GM12878 (cell line): Measurements from ENCODE around the gene GSE1. TPM values are rescaled to one million over a fixed set of nuclear protein-coding genes. Genes with fewer than 3 reads are reported as not detected.
A peak's percentile ranks its signal among the peaks of the same experiment; 100 is the strongest.

ENCODE experiments used
- ATAC-seq: fragments of 200-7000 bp; cut with Tn5 transposase; 3 replicates; pipeline ENCODE4 v1.9.1; 2020; ENCODE audit warnings: mild to moderate bottlenecking, moderate library complexity
- BruUV-seq: library from RNA; stranded (reverse); fragments of 400-500 nt; replicated peaks from 2 replicates; lab custom pipeline; 2021; lab: Mats Ljungman, UMichigan
- CTCF ChIA-PET: fragments of 300-600 bp; sonication (Branson Sonifier 250); formaldehyde crosslinking; extraction: SDS; loops from one replicate; lab custom pipeline; 2021; ENCODE audit warnings: inconsistent platforms; lab: Yijun Ruan, JAX
- POLR2A ChIA-PET: fragments of 350-600 bp; formaldehyde crosslinking; extraction: SDS; loops from one replicate; lab custom pipeline; 2021; ENCODE audit warnings: inconsistent platforms; lab: Charles Lee
- RAD21 ChIA-PET: fragments of 300-600 bp; sonication (Branson Sonifier 250); formaldehyde crosslinking; loops from one replicate; lab custom pipeline; 2023; ENCODE audit warnings: antibody characterized with exemption; ENCODE audit not compliant: unreplicated experiment; lab: Charles Lee
- SMC1A ChIA-PET: fragments of 300-600 bp; sonication (Branson Sonifier 250); formaldehyde crosslinking; loops from one replicate; lab custom pipeline; 2023; ENCODE audit not compliant: unreplicated experiment, uncharacterized antibody; lab: Charles Lee
- DNase-seq: peaks from one replicate; pipeline ENCODE4 v3.0.0-alpha.2; 2011; ENCODE audit warnings: low read depth, low spot score
- FAIRE-seq: peaks from 3 replicates; lab custom pipeline; 2011; peaks lifted over from hg19 to GRCh38; lab: Jason Lieb, UNC
- H2AFZ ChIP-seq: 2 replicates; pipeline ENCODE4 v1.6.0; 2011; ENCODE audit warnings: low read depth, low read length, control low read depth; ENCODE audit not compliant: control insufficient read depth
- H3K27ac ChIP-seq: 2 replicates; pipeline ENCODE4 v1.5.1; 2011; ENCODE audit warnings: control low read depth; ENCODE audit not compliant: control insufficient read depth, insufficient read depth
- H3K27me3 ChIP-seq, 2 experiments: replicated peaks in 1 of 2; 2 replicates each; pipeline versions ENCODE4 v1.6.0 to v1.6.1; 2011; ENCODE audit warnings: low read length in 1 of 2; ENCODE audit not compliant: control insufficient read depth in 2 of 2, insufficient read depth in 2 of 2
- H3K36me3 ChIP-seq, 2 experiments: 2 replicates each; pipeline ENCODE4 v1.5.1; 2011; ENCODE audit warnings: low read length in 1 of 2; ENCODE audit not compliant: control insufficient read depth in 2 of 2, insufficient read depth in 2 of 2
- H3K4me1 ChIP-seq: 2 replicates; pipeline ENCODE4 v1.6.1; 2011; ENCODE audit warnings: mild to moderate bottlenecking, low read length, moderate library complexity, mixed read lengths; ENCODE audit not compliant: control insufficient read depth, insufficient read depth
- H3K4me2 ChIP-seq: 2 replicates; pipeline ENCODE4 v1.6.0; 2011; ENCODE audit warnings: control low read depth; ENCODE audit not compliant: control insufficient read depth, insufficient read depth
- H3K4me3 ChIP-seq: fragments of 200-600 bp; sonication (generic); 2 replicates; pipeline ENCODE4 v1.5.1; 2016
- H3K79me2 ChIP-seq: 2 replicates; pipeline ENCODE4 v1.6.0; 2011; ENCODE audit warnings: low read length; ENCODE audit not compliant: control insufficient read depth, insufficient read depth
- H3K9ac ChIP-seq: 2 replicates; pipeline ENCODE4 v1.8.0; 2011; ENCODE audit warnings: low read length, control low read depth, mixed read lengths; ENCODE audit not compliant: control insufficient read depth, insufficient read depth
- H3K9me3 ChIP-seq: replicated peaks from 3 replicates; pipeline ENCODE4 v1.5.1; 2011; ENCODE audit warnings: mild to moderate bottlenecking, low read length; ENCODE audit not compliant: control insufficient read depth, insufficient read depth
- H4K20me1 ChIP-seq: 2 replicates; pipeline ENCODE4 v1.6.0; 2011; ENCODE audit not compliant: control insufficient read depth, insufficient read depth
- FOXK2 ChIP-seq: fragments of 450-650 bp; IDR thresholded peaks from 2 replicates; pipeline ENCODE4 v1.6.1; 2017; ENCODE audit warnings: mild to moderate bottlenecking, moderate library complexity
- WGBS: methylation state at CpG from one replicate; pipeline ENCODE4 v1.1.6; 2016; ENCODE audit warnings: low lambda C conversion rate; ENCODE audit not compliant: insufficient replicate concordance, insufficient coverage; ENCODE audit errors: missing lambda C conversion rate; 5-methylcytosine and 5-hydroxymethylcytosine counted together
- in situ Hi-C: fragments of 300-500 bp; cut with MboI; formaldehyde crosslinking; loops from 9 replicates; pipeline ENCODE4 v1.14.3; 2018; ENCODE audit warnings: mixed read lengths
- intact Hi-C: fragments of 100-400 bp; cut with micrococcal nuclease; formaldehyde crosslinking; loops from one replicate; pipeline ENCODE4 v1.14.2; 2022; ENCODE audit not compliant: unreplicated experiment
- polyA plus RNA-seq, 11 experiments: library from polyadenylated mRNA; depleted of rRNA in 4 of 11; unstranded in 6 of 11; stranded (reverse) in 5 of 11; fragments of >200 nt; fragmentation: Nextera tagmentation in 4 of 11; fragmentation: Illumina TruSeq in 1 of 11; extraction: Ambion mirVana in 4 of 11; extraction: Trizol in 1 of 11; gene quantifications; 1 replicate in 1 of 11; 2 replicates in 10 of 11; pipeline versions ENCODE4 v1.2.1 to v1.2.3, GENCODE V29; 2011 to 2016; ENCODE audit warnings: inconsistent platforms in 2 of 11, missing spikeins in 2 of 11, low read depth in 1 of 11
- total RNA-seq, 4 experiments: library from RNA; depleted of rRNA in 3 of 4; stranded (reverse); fragments of >200 nt in 3 of 4; fragmentation: Illumina TruSeq in 1 of 4; extraction: Trizol in 1 of 4; gene quantifications; 2 replicates each; pipeline versions ENCODE4 v1.2.1 to v1.2.3, GENCODE V29; 2013 to 2021
- TF ChIP-seq, protein P1 (sequence below): IDR thresholded peaks from 2 replicates; pipeline ENCODE4 v1.6.1; 2011; ENCODE audit warnings: low read depth, mild to moderate bottlenecking, low read length, moderate library complexity, borderline replicate concordance; ENCODE audit errors: extremely low read depth
- TF ChIP-seq, protein P2 (sequence below): fragments of 450-650 bp; IDR thresholded peaks from 2 replicates; pipeline ENCODE4 v1.6.1; 2017; ENCODE audit warnings: mild to moderate bottlenecking

The GSE1 gene
- total and polyA plus RNA-seq, 10 of the 15 experiments (the other 5 are each of a cell fraction or from before 2014, with no cell fraction given) = 4.6 to 58.7 (median 18.2) TPM

DNA sequence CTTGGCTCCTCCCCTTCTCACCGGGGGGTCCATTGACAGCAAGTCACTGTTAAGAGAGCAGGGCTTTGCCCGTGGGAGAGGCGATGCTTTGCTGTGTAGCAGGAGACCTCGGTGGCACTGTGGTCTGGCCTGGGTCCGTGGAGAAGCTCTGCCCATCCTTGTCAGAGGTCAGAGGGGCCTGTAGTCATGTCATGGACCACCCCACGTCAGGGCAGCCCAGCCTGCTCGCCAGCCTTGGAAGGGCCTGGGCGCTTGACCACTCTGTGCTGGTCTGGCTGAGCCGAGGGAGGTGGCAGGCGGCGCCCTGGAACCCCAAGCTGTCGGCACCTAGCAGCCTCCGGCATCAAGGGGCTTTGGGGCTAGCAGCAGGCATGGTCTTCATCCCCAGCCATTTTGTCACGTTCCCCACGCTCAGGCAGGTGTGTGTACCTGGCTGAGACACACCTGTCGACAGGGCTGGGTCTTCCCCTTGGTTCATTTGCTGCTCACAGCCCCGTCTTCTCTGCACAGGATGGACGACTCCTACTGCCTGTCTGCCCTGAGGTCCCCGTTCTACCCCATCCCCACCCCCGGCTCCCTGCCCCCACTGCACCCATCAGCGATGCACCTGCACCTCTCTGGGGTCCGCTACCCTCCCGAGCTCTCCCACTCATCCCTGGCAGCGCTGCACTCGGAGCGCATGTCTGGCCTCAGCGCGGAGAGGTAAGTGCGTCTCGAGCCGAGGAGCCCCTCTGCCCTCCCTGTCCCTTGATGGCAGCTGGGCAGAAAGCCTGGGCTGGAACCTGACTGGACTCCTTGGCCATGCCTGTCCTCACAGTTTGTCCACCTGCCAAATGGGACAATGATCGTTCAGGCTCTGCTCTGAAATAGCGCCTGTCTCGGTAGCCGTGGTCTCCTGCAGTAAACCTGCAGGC is 42.4 kb downstream of the GSE1 start (continued):
- TF ChIP-seq, protein P1, sequence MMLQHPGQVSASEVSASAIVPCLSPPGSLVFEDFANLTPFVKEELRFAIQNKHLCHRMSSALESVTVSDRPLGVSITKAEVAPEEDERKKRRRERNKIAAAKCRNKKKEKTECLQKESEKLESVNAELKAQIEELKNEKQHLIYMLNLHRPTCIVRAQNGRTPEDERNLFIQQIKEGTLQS = no peak
- TF ChIP-seq, all 136 proteins: peak for 0

DNA sequence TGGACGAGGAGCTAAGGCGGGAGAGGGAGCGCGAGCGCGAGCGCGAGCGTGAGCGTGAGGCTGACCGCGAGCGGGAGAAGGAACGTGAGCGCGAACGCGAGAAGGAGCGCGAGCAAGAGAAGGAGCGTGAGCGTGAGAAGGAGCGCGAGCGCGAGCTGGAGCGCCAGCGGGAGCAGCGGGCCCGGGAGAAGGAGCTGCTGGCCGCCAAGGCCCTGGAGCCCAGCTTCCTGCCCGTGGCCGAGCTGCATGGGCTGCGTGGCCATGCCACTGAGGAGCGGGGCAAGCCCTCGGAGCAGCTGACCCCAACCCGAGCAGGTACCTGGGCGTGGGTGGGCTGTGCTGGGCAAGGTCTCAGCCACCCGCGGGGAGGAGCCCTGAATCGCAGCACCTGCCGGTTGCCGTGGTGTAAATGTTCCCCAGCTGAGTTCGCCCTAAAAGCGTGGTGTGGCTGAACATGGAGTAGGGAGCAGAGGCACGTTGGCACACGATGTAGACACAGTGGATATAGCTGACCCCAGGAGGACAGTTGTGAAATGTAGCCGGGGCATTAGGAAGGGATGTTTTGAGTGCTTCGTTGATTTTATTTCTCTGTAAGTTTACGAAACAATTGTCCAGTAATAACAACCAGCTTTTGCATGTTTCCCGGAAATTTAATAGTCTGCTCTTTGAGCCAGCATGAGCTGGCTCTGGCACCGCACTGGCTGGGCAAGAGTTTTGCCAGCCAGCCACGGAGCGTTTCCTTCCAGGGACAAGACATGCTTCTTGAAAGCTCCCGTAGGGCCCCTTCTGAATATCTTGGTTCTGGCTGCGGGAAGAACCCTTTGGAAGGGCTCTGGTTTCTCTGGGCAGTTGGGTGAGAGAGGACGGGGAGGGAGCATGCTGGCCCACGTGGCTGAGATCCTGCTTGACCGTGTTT is 43.5 kb downstream of the GSE1 start:
- no peak overlapping the region for H2AFZ ChIP-seq
- intact Hi-C loops = no loop called here
- H3K4me2 ChIP-seq = no peak overlapping the region
- ATAC-seq = no peak
- WGBS = 95% methylated on average over 57 of the region's 59 CpGs
- POLR2A ChIA-PET = no interaction called here
- TF ChIP-seq FOXK2 = no peak
- TF ChIP-seq, protein P2, sequence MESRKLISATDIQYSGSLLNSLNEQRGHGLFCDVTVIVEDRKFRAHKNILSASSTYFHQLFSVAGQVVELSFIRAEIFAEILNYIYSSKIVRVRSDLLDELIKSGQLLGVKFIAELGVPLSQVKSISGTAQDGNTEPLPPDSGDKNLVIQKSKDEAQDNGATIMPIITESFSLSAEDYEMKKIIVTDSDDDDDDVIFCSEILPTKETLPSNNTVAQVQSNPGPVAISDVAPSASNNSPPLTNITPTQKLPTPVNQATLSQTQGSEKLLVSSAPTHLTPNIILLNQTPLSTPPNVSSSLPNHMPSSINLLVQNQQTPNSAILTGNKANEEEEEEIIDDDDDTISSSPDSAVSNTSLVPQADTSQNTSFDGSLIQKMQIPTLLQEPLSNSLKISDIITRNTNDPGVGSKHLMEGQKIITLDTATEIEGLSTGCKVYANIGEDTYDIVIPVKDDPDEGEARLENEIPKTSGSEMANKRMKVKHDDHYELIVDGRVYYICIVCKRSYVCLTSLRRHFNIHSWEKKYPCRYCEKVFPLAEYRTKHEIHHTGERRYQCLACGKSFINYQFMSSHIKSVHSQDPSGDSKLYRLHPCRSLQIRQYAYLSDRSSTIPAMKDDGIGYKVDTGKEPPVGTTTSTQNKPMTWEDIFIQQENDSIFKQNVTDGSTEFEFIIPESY = peak; percentile 7; the same call in 1 of the 2 replicates
- CTCF ChIA-PET = interaction anchor here (3.0 kb wide), 1 partner anchor 63 kb away, joined by 13 read pairs; no protein-coding TSS in a partner anchor
- no peak overlapping the region for H3K4me3 ChIP-seq
- DNase-seq = no peak
- no peaks in the 10 kb centered on the region for H3K4me1 ChIP-seq
- RAD21 ChIA-PET = no interaction called here
- peaks cover 21 to 63% of the 10 kb centered on the region in 2 experiments; a peak in 3 of 4 replicates for H3K36me3 ChIP-seq
- no peak overlapping the region for H3K9ac ChIP-seq
- no peaks in the 10 kb centered on the region; the same call in 1 of the 2 replicates for H4K20me1 ChIP-seq
- BruUV-seq = no TSS peak
- no peaks in the 10 kb centered on the region for H3K27me3 ChIP-seq
- H3K79me2 ChIP-seq = no peaks in the 10 kb centered on the region
- H3K9me3 ChIP-seq = no peaks in the 10 kb centered on the region
- no peak for FAIRE-seq
- SMC1A ChIA-PET = no interaction called here
- in situ Hi-C loops = loop anchor here (5.0 kb wide), 1 partner anchor 61 kb away; no protein-coding TSS in a partner anchor
- no peak overlapping the region for H3K27ac ChIP-seq
